GM23338 (cell line): ENCODE results near the gene BRPF3. TPM values are rescaled to one million over a fixed set of nuclear protein-coding genes. Genes with fewer than 3 reads are reported as not detected.

Experiments
- ATAC-seq: fragments of 200-7000 bp; cut with Tn5 transposase; 3 replicates; pipeline ENCODE4 v1.9.1; 2020
- DNase-seq: peaks from one replicate; pipeline ENCODE4 v3.0.0-alpha.2; 2015; ENCODE audit warnings: low spot score
- H2AFZ ChIP-seq: fragments of 200-600 bp; sonication (generic); 2 replicates; pipeline ENCODE4 v1.8.0; 2016; ENCODE audit warnings: antibody characterized with exemption, mild to moderate bottlenecking, moderate library complexity
- H3F3A ChIP-seq: fragments of 200-600 bp; sonication (generic); replicated peaks from 2 replicates; pipeline ENCODE4 v1.8.0; 2017; ENCODE audit warnings: antibody characterized with exemption, mixed run types, low read depth
- H3K27ac ChIP-seq: fragments of 200-600 bp; sonication (generic); 2 replicates; pipeline ENCODE4 v1.6.1; 2016; ENCODE audit warnings: low read depth
- H3K27me3 ChIP-seq: fragments of 200-600 bp; sonication (generic); 2 replicates; pipeline ENCODE4 v1.8.0; 2016; ENCODE audit warnings: mild to moderate bottlenecking, mixed run types, moderate library complexity; ENCODE audit not compliant: insufficient read depth
- H3K36me3 ChIP-seq: fragments of 200-600 bp; sonication (generic); 2 replicates; pipeline ENCODE4 v1.8.0; 2016; ENCODE audit warnings: mild to moderate bottlenecking; ENCODE audit not compliant: insufficient read depth
- H3K4me1 ChIP-seq: fragments of 200-600 bp; sonication (generic); 2 replicates; pipeline ENCODE4 v1.8.0; 2016; ENCODE audit warnings: mild to moderate bottlenecking, moderate library complexity; ENCODE audit not compliant: insufficient read depth
- H3K4me2 ChIP-seq: fragments of 200-600 bp; sonication (generic); 2 replicates; pipeline ENCODE4 v1.7.1; 2017; ENCODE audit warnings: mixed run types
- H3K4me3 ChIP-seq: fragments of 200-600 bp; sonication (generic); 2 replicates; pipeline ENCODE4 v1.6.1; 2016; ENCODE audit warnings: mixed run types
- H3K79me2 ChIP-seq: fragments of 200-600 bp; sonication (generic); replicated peaks from 2 replicates; pipeline ENCODE4 v1.8.0; 2017; ENCODE audit warnings: mild to moderate bottlenecking; ENCODE audit not compliant: insufficient read depth
- H3K9me2 ChIP-seq: fragments of 200-600 bp; sonication (generic); 2 replicates; pipeline ENCODE4 v1.8.0; 2017; ENCODE audit not compliant: insufficient read depth
- H4K20me1 ChIP-seq: fragments of 200-600 bp; sonication (generic); replicated peaks from 2 replicates; pipeline ENCODE4 v1.8.0; 2017; ENCODE audit warnings: mild to moderate bottlenecking; ENCODE audit not compliant: insufficient read depth
- H3K27ac Mint-ChIP-seq: 2 replicates; pipeline ENCODE4 v1.8.0; 2020; ENCODE audit warnings: inconsistent platforms, mild to moderate bottlenecking, moderate library complexity, mixed read lengths
- H3K27me3 Mint-ChIP-seq: 3 replicates; pipeline ENCODE4 v1.8.0; 2022; ENCODE audit warnings: low read depth, mild to moderate bottlenecking, moderate library complexity, mixed read lengths, inconsistent platforms; ENCODE audit not compliant: insufficient read depth, poor library complexity
- H3K36me3 Mint-ChIP-seq: 3 replicates; pipeline ENCODE4 v1.8.0; 2021; ENCODE audit warnings: low read depth, mild to moderate bottlenecking, inconsistent platforms, moderate library complexity, mixed read lengths
- H3K4me1 Mint-ChIP-seq: 3 replicates; pipeline ENCODE4 v1.8.0; 2020; ENCODE audit warnings: mild to moderate bottlenecking, inconsistent platforms, mixed read lengths
- H3K4me3 Mint-ChIP-seq: 3 replicates; pipeline ENCODE4 v1.8.0; 2021; ENCODE audit warnings: moderate library complexity, mild to moderate bottlenecking, inconsistent platforms, mixed read lengths
- H3K9me3 Mint-ChIP-seq: 3 replicates; pipeline ENCODE4 v1.8.0; 2020; ENCODE audit warnings: moderate library complexity, mild to moderate bottlenecking, inconsistent platforms, mixed read lengths
- CREB1 ChIP-seq: fragments of 250-450 bp; sonication (Bioruptor Pico); IDR thresholded peaks from 2 replicates; pipeline ENCODE4 v1.5.0; 2020; ENCODE audit warnings: low read depth, mild to moderate bottlenecking, moderate library complexity
- JUNB ChIP-seq: IDR thresholded peaks from one replicate; pipeline ENCODE4 v1.6.1; 2016; ENCODE audit warnings: antibody characterized with exemption; ENCODE audit not compliant: unreplicated experiment
- POLR2AphosphoS5 ChIP-seq: IDR thresholded peaks from 2 replicates; pipeline ENCODE4 v1.6.1; 2016; ENCODE audit warnings: antibody characterized with exemption, low read depth
- STAT1 ChIP-seq: IDR thresholded peaks from one replicate; pipeline ENCODE4 v1.6.1; 2016; ENCODE audit warnings: antibody characterized with exemption; ENCODE audit not compliant: unreplicated experiment
- ZNF331 ChIP-seq: fragments of 250-450 bp; sonication (Bioruptor Pico); IDR thresholded peaks from 2 replicates; pipeline ENCODE4 v1.5.0; 2020; ENCODE audit warnings: low read depth, mild to moderate bottlenecking, moderate library complexity
- polyA plus RNA-seq: library from polyadenylated mRNA; unstranded; fragments of >200 nt; fragmentation: Nextera tagmentation; extraction: Ambion mirVana; gene quantifications from 2 replicates; pipeline ENCODE4 v1.2.1, GENCODE V29; 2016
- total RNA-seq: library from RNA; depleted of rRNA; stranded (reverse); fragments of >200 nt; shearing (Covaris generic); gene quantifications from 2 replicates; pipeline ENCODE4 v1.2.3, GENCODE V29; 2014
- TF ChIP-seq, protein P1 (sequence below): IDR thresholded peaks from one replicate; pipeline ENCODE4 v1.6.1; 2018; ENCODE audit warnings: antibody characterized with exemption; ENCODE audit not compliant: unreplicated experiment
- TF ChIP-seq, protein P2 (sequence below): fragments of 250-450 bp; sonication (Bioruptor Pico); IDR thresholded peaks from 2 replicates; pipeline ENCODE4 v1.5.0; 2020; ENCODE audit warnings: mild to moderate bottlenecking, moderate library complexity

The BRPF3 gene
- total and polyA plus RNA-seq, 2 experiments from 2014 or later = 11.8 to 33.2 TPM

DNA sequence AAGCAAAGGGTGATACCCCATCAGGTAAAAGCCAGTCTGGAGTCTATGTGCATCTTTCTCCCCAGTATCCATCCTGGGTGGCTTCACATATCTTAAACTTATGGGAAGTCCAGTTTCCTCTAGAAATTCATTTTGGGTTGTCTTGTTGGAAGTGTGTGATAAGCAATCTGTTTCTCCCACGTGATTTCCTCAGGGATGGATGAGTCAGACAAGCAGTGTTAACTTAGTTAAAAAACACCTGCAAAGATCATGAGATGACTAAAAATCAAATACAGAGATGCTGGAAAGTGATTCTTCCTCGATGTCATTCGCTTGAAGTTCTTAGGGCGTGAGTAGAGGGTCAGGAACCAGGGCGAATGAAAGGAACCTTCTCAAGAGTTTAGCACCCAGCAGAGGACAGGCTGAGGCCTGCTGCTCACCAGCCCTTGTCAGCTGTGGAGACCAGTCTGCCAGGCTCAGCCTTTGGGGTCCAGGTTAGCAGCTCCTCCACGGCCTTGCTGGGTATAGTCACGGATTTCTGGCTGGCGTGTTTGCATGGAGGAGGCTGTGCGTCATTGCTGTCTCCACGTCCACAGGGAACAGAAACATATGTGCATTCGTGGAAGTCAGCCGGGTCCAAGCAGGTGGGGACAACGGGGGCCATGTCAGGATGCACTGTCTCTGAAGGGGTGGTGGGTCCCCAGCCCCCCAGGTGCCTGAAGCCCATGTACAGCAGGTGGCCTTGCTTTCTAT, 70.5 kb downstream of the BRPF3 start (continued):
- TF ChIP-seq, protein P1, sequence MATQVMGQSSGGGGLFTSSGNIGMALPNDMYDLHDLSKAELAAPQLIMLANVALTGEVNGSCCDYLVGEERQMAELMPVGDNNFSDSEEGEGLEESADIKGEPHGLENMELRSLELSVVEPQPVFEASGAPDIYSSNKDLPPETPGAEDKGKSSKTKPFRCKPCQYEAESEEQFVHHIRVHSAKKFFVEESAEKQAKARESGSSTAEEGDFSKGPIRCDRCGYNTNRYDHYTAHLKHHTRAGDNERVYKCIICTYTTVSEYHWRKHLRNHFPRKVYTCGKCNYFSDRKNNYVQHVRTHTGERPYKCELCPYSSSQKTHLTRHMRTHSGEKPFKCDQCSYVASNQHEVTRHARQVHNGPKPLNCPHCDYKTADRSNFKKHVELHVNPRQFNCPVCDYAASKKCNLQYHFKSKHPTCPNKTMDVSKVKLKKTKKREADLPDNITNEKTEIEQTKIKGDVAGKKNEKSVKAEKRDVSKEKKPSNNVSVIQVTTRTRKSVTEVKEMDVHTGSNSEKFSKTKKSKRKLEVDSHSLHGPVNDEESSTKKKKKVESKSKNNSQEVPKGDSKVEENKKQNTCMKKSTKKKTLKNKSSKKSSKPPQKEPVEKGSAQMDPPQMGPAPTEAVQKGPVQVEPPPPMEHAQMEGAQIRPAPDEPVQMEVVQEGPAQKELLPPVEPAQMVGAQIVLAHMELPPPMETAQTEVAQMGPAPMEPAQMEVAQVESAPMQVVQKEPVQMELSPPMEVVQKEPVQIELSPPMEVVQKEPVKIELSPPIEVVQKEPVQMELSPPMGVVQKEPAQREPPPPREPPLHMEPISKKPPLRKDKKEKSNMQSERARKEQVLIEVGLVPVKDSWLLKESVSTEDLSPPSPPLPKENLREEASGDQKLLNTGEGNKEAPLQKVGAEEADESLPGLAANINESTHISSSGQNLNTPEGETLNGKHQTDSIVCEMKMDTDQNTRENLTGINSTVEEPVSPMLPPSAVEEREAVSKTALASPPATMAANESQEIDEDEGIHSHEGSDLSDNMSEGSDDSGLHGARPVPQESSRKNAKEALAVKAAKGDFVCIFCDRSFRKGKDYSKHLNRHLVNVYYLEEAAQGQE = no peak

DNA sequence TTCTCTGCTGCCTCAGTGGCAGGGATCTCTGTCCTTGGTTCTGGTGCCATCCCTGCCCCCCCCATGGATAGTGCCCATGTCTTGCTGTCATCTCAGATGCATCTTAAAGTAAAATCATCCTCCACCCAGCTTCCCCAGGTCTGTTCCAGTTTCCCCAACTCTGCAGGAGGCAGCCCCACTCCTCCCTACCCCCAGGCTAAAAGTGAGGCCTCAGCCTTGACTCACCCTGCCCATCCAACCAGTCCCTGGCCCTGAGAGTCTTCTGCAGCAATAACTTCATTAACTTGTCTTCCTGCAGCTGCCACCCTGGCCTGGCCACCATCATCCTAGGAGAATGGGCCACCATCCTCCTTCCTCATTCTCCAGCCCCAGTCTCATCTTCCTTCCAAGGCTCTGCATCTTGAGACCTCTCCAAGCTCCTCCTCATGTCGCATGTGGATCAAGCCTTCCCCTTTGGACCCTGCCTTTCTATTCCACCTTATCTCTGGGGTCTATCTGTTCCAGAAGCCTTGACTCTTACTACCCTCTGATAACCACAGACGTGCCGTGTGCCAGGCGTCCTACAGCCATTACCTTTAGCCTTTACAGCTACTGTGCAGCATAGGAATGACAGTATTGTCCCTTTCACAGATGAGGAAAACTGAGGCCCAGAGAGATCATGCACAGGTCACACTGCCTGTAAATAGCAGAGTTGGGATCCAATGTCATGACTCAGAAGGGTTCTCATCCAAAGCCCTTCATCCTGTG, 71.4 kb downstream of the BRPF3 start:
- Mint-ChIP-seq H3K27me3 (peaks cover 17% of the 10 kb centered on the region), H3K27ac (no peak overlapping the region), H3K4me1 (peaks cover 4% of the 10 kb centered on the region; the same call in 2 of the 3 replicates), H3K4me3 (no peak overlapping the region), H3K9me3 (no peaks in the 10 kb centered on the region; the same call in 1 of the 3 replicates), H3K36me3 (no peaks in the 10 kb centered on the region)
- Histone ChIP-seq H3K27ac (no peak overlapping the region), H3K27me3 (no peaks in the 10 kb centered on the region), H3K4me1 (no peaks in the 10 kb centered on the region), H3K79me2 (no peaks in the 10 kb centered on the region), H3K4me2 (no peak overlapping the region), H3K36me3 (no peaks in the 10 kb centered on the region), H3K9me2 (no peaks in the 10 kb centered on the region), H2AFZ (no peak overlapping the region), H4K20me1 (no peaks in the 10 kb centered on the region), H3F3A (no peaks in the 10 kb centered on the region), H3K4me3 (no peak overlapping the region)
- TF ChIP-seq ZNF331 = no peak
- DNase-seq (no peak), ATAC-seq (no peak)

DNA sequence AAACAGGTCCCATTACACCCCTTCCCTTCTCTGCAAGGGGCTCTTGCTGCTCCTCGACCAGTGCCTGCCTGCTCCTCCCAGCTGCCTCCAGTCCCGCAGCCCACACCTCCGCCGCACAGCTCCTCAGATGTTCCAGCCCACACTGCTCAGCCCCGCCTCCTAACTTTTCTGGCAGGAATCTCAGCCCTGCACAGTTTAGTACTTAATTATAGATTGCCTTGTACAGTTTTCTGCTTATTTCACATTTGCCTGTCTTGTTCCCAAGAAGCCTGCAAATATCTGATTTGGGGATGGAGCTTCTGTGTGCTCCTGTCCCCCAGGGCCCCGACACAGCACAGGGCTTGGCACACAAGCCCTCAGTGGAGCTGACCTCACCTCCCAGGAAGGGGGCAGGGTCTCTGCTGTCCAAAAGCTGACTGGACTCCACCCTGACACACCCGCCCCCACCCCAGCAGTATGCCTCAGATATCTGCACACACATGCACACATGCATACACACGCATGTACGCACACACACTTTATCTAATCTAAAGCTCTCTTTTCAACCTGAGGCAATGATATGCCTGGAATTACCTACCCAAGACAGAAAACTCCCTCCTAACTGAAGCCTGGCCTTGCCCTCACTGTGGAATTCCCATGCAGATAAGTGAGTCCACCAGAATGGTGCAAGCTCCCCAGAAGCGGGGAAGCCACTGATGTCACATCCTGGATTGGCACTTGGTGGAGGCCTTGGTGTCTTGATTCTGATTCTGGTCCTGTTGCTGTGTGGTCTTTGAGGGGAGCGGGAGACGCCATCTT, 72.1 kb downstream of the BRPF3 start:
- Mint-ChIP-seq H3K4me1 (peaks cover 4% of the 10 kb centered on the region; the same call in 2 of the 3 replicates), H3K4me3 (no peak overlapping the region), H3K36me3 (no peaks in the 10 kb centered on the region), H3K27ac (no peak overlapping the region), H3K27me3 (peaks cover 17% of the 10 kb centered on the region), H3K9me3 (no peaks in the 10 kb centered on the region; the same call in 1 of the 3 replicates)
- H3K27ac ChIP-seq = no peak overlapping the region
- H3K36me3 ChIP-seq = no peaks in the 10 kb centered on the region
- no peaks in the 10 kb centered on the region for H4K20me1 ChIP-seq
- no peak overlapping the region for H3K4me2 ChIP-seq
- no peak for ATAC-seq
- no peaks in the 10 kb centered on the region for H3K4me1 ChIP-seq
- no peak for DNase-seq
- H3K79me2 ChIP-seq = no peaks in the 10 kb centered on the region
- no peaks in the 10 kb centered on the region for H3F3A ChIP-seq
- no peaks in the 10 kb centered on the region for H3K27me3 ChIP-seq
- no peak overlapping the region for H3K4me3 ChIP-seq
- no peak overlapping the region for H2AFZ ChIP-seq
- H3K9me2 ChIP-seq = no peaks in the 10 kb centered on the region
- TF ChIP-seq JUNB = no peak
- TF ChIP-seq CREB1 (CRISPR knock-in tag) = no peak
- TF ChIP-seq, protein P2, sequence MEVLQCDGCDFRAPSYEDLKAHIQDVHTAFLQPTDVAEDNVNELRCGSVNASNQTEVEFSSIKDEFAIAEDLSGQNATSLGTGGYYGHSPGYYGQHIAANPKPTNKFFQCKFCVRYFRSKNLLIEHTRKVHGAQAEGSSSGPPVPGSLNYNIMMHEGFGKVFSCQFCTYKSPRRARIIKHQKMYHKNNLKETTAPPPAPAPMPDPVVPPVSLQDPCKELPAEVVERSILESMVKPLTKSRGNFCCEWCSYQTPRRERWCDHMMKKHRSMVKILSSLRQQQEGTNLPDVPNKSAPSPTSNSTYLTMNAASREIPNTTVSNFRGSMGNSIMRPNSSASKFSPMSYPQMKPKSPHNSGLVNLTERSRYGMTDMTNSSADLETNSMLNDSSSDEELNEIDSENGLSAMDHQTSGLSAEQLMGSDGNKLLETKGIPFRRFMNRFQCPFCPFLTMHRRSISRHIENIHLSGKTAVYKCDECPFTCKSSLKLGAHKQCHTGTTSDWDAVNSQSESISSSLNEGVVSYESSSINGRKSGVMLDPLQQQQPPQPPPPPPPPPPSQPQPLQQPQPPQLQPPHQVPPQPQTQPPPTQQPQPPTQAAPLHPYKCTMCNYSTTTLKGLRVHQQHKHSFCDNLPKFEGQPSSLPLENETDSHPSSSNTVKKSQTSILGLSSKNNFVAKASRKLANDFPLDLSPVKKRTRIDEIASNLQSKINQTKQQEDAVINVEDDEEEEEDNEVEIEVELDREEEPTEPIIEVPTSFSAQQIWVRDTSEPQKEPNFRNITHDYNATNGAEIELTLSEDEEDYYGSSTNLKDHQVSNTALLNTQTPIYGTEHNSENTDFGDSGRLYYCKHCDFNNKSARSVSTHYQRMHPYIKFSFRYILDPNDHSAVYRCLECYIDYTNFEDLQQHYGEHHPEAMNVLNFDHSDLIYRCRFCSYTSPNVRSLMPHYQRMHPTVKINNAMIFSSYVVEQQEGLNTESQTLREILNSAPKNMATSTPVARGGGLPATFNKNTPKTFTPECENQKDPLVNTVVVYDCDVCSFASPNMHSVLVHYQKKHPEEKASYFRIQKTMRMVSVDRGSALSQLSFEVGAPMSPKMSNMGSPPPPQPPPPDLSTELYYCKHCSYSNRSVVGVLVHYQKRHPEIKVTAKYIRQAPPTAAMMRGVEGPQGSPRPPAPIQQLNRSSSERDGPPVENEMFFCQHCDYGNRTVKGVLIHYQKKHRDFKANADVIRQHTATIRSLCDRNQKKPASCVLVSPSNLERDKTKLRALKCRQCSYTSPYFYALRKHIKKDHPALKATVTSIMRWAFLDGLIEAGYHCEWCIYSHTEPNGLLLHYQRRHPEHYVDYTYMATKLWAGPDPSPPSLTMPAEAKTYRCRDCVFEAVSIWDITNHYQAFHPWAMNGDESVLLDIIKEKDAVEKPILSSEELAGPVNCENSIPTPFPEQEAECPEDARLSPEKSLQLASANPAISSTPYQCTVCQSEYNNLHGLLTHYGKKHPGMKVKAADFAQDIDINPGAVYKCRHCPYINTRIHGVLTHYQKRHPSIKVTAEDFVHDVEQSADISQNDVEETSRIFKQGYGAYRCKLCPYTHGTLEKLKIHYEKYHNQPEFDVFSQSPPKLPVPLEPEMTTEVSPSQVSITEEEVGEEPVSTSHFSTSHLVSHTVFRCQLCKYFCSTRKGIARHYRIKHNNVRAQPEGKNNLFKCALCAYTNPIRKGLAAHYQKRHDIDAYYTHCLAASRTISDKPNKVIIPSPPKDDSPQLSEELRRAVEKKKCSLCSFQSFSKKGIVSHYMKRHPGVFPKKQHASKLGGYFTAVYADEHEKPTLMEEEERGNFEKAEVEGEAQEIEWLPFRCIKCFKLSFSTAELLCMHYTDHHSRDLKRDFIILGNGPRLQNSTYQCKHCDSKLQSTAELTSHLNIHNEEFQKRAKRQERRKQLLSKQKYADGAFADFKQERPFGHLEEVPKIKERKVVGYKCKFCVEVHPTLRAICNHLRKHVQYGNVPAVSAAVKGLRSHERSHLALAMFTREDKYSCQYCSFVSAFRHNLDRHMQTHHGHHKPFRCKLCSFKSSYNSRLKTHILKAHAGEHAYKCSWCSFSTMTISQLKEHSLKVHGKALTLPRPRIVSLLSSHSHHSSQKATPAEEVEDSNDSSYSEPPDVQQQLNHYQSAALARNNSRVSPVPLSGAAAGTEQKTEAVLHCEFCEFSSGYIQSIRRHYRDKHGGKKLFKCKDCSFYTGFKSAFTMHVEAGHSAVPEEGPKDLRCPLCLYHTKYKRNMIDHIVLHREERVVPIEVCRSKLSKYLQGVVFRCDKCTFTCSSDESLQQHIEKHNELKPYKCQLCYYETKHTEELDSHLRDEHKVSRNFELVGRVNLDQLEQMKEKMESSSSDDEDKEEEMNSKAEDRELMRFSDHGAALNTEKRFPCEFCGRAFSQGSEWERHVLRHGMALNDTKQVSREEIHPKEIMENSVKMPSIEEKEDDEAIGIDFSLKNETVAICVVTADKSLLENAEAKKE (CRISPR knock-in tag) = no peak
- TF ChIP-seq STAT1 = no peak
- no peak for TF ChIP-seq POLR2AphosphoS5
